ENCODE data around the gene MSRB1. TPM values are rescaled to one million over a fixed set of nuclear protein-coding genes. Genes with fewer than 3 reads are reported as not detected.

The MSRB1 gene
- total and polyA plus RNA-seq, 2 of the 8 experiments (the other 6 are each of a cell fraction or from before 2014, with no cell fraction given) = 28.2 to 51.4 TPM

GRCh38 chr16:1946495-1947368 is 3.7 kb upstream of the MSRB1 start (continued):
- peak in 2 of 3 experiments; percentile 25 to 32; a peak in 2 of 4 replicates for TF ChIP-seq CTCF (IDR thresholded peaks at IDR 0.05; ENCODE audit: control extremely low read depth in 1 of 3, insufficient read depth in 1 of 3, low read depth in 1 of 3, low read length in 3 of 3)
- no peak for TF ChIP-seq CHD1 (IDR thresholded peaks at IDR 0.05; ENCODE audit: low read depth, low read length)

Data from H1 (cell line).